HG02678 (cell line): Measurements from ENCODE around the gene SDC3.

Experiments
- ATAC-seq: cut with Tn5 transposase; IDR thresholded peaks from one replicate; pipeline ENCODE4 v1.9.1; 2021; ENCODE audit warnings: mild to moderate bottlenecking, moderate library complexity; ENCODE audit not compliant: unreplicated experiment

Gene SDC3

GRCh38 chr1:30855686-30856259 lies 52.8 kb downstream of the SDC3 start:
- ATAC-seq = no peak

GRCh38 chr1:30853350-30853749 lies 55.2 kb downstream of the SDC3 start:
- ATAC-seq = no peak

GRCh38 chr1:30852026-30852425 lies 56.5 kb downstream of the SDC3 start:
- no peak for ATAC-seq

- ATAC-seq = no peak
Observed at GRCh38 chr1:30851286-30851685, 57.3 kb downstream of the SDC3 start.

- no peak for ATAC-seq
Observed at GRCh38 chr1:30850607-30851006, 58.0 kb downstream of the SDC3 start.

GRCh38 chr1:30848130-30848529 lies 60.4 kb downstream of the SDC3 start:
- ATAC-seq = no peak

- no peak for ATAC-seq
Observed at GRCh38 chr1:30847358-30847972, 61.1 kb downstream of the SDC3 start.

GRCh38 chr1:30846587-30846986 lies 62.0 kb downstream of the SDC3 start:
- ATAC-seq = no peak

GRCh38 chr1:30845904-30846290 lies 62.7 kb downstream of the SDC3 start:
- ATAC-seq = no peak

GRCh38 chr1:30845237-30845903 lies 63.2 kb downstream of the SDC3 start:
- no peak for ATAC-seq

GRCh38 chr1:30844631-30845030 lies 63.9 kb downstream of the SDC3 start:
- no peak for ATAC-seq

GRCh38 chr1:30842697-30843354 lies 65.7 kb downstream of the SDC3 start:
- no peak for ATAC-seq

GRCh38 chr1:30840904-30841598 lies 67.5 kb downstream of the SDC3 start:
- ATAC-seq = no peak

GRCh38 chr1:30839827-30840359 lies 68.7 kb downstream of the SDC3 start:
- ATAC-seq = no peak

GRCh38 chr1:30838996-30839395 lies 69.6 kb downstream of the SDC3 start:
- ATAC-seq = no peak

- ATAC-seq = no peak
Observed at GRCh38 chr1:30837653-30838052, 70.9 kb downstream of the SDC3 start.

GRCh38 chr1:30834253-30834652 lies 74.3 kb downstream of the SDC3 start:
- no peak for ATAC-seq

- no peak for ATAC-seq
Observed at GRCh38 chr1:30830537-30830936, 78.0 kb downstream of the SDC3 start.

- ATAC-seq = no peak
Observed at GRCh38 chr1:30829889-30830288, 78.7 kb downstream of the SDC3 start.

GRCh38 chr1:30824736-30825429 lies 83.7 kb downstream of the SDC3 start:
- no peak for ATAC-seq
